Kidney capillary endothelial cell (primary cell): ENCODE results near the gene RPGRIP1L.
A peak's percentile ranks its signal among the peaks of the same experiment; 100 is the strongest.
"Not testable (repeated sequence)": the region's sequence is repeated elsewhere in the genome, so short reads cannot be mapped to it uniquely, and the experiment has no call there.

Source experiments
- DNase-seq: peaks from one replicate; pipeline ENCODE4 v3.0.0-alpha.2; 2018; ENCODE audit warnings: low spot score

Gene RPGRIP1L

GRCh38 chr16:53712065-53712464, 8.4 kb upstream of the RPGRIP1L start:
- no peak for DNase-seq

DNA sequence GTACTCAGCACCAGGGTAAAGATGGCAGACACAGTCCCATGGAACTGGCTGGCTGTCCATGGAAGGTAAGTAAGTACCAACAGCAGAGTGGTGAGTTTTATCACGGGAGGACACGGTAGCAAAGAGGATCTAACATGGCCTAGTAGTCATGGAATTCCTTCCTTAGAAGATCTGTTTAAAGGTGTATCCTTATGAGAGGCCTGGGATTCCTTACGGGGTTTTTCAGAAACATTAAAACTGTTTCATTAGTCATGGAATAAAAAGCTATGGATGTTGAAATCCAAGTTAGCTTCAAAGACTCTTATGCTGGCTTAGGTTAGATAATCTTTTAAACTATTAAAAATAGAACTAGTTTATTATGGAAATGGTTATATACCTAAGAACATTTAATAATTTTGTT, 7.7 kb upstream of the RPGRIP1L start:
- no peak for DNase-seq

DNA sequence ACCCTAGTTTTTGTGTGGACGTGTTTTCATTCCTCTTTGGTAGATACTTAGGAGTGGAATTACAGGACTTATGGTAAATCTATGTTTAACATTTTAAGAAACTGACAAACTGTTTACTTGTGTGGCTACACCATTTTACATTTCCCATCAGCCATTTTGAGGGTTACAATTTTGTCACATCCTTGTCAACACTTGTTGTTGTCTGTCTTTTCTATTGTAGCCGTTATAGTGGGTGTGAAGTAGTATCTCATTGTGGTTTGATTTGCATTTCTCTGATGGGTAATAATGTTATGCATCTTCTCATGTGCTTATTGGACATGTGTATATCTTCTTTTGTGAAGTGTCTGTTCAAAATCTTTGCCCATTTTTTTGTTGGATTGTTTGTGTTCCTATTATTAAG, 4.8 kb upstream of the RPGRIP1L start:
- no peak for DNase-seq

- DNase-seq: no peak
These were observed 4.0 kb upstream of the RPGRIP1L start for GRCh38 chr16:53707671-53708070.

- DNase-seq: no peak
These were observed 770 bp upstream of the RPGRIP1L start for GRCh38 chr16:53704445-53704813.

GRCh38 chr16:53698271-53698670, 5.4 kb downstream of the RPGRIP1L start:
- not testable (repeated sequence) for DNase-seq

DNA sequence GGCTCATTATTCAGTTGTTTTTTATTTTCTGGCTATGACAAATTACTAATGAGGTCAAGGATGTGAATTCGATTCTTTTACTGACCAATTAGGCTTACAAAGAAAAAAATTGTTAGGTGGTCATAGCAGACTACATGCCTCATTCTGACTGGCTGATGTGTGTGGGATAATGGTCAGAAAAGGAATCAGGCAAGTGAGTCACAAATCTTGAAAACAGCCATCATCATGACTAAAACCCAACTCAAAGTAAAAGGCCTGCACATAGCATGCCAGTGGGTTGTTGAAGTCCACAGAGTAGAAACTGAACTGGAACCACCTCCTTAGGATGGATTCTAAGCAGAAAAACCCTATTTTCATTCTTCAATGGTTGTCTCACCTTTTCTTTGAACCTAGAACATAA, 8.6 kb downstream of the RPGRIP1L start:
- DNase-seq: no peak

GRCh38 chr16:53693320-53693719, 10.3 kb downstream of the RPGRIP1L start:
- DNase-seq: no peak

DNA sequence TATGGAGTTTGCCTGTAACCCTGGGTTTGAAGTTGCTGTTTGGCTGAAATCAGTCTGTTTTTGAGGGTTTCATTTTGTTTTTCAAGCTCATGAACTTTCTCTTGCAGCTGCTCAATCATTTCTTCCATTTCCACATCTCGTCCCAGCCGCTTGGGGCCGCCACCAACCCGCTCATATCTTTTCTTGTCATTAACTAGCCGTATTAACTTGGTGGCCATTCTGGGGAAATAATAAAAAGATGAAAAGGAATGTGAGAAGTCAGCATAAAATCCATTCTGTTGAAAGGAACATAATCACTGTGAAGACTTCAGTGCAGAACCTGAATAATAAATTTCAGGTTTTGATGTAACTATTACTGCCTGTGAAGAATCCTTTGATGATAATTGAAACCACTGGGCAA, 11.5 kb downstream of the RPGRIP1L start:
- DNase-seq: no peak

GRCh38 chr16:53690771-53691170, 12.9 kb downstream of the RPGRIP1L start:
- no peak for DNase-seq

DNA sequence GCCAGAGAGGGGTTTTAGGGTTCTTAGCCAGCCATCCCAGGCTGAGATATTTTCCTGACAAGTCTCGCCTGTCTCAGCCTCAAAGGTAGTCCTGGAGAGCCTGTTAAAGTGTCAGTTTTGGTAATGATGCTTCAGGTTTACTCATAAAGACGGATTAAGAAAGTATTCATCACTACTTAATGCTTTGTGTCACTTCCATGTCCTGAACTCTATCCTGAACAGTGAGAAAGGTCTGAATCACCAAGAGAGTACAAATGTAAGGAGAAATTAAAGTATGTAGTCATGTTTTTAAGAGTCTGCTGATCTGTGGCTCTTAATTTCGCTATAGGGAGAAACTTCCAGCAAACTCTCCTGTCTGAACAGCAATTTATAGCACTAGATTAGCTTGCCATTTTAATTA, 14.0 kb downstream of the RPGRIP1L start:
- DNase-seq: peak; percentile 19

GRCh38 chr16:53686710-53687109, 16.9 kb downstream of the RPGRIP1L start:
- DNase-seq: no peak

GRCh38 chr16:53685334-53685733, 18.3 kb downstream of the RPGRIP1L start:
- not testable (repeated sequence) for DNase-seq

GRCh38 chr16:53681354-53681753, 22.3 kb downstream of the RPGRIP1L start:
- DNase-seq: no peak

GRCh38 chr16:53680756-53681155, 22.9 kb downstream of the RPGRIP1L start:
- no peak for DNase-seq

GRCh38 chr16:53678756-53679343, 24.8 kb downstream of the RPGRIP1L start:
- DNase-seq: no peak

DNA sequence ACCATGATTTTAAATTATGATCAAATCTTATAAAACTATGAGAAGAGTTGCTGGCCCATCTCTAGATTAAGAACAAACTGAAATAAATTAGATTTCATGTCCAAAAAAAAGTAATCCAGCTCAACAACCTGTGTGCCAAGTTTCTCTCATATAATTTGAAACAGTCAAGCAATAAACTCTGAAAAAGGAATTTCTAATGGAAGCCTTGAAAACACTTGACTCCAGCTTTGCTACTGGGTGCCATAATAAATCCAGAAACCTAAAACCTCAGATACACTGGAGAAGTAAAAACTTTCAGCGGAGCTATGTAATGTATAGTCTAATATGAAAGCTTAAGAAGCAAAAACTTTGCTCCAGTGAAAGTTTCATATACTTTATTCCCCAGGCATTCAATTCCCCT, 25.5 kb downstream of the RPGRIP1L start:
- DNase-seq: no peak

GRCh38 chr16:53673189-53673588, 30.5 kb downstream of the RPGRIP1L start:
- no peak for DNase-seq

DNA sequence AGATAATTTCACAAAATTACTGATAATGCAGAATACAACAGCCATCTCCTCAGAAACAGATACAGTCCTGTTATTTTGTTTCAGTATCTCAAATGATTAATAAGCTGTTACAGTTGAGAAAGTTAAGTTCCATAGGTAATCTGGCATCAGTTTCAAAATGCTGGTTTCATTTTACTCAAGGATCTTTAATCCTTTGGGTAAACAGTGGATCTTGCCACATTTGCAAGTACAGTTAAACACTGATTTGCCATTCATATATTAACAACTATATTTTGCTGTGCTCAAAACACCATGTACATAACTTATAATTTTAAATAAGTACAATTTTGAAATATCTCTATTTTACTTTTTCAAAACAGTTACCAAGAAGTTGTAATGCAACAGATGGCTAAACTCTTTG, 31.2 kb downstream of the RPGRIP1L start:
- DNase-seq: no peak

- DNase-seq: no peak
These were observed 34.8 kb downstream of the RPGRIP1L start for GRCh38 chr16:53668869-53669268.

DNA sequence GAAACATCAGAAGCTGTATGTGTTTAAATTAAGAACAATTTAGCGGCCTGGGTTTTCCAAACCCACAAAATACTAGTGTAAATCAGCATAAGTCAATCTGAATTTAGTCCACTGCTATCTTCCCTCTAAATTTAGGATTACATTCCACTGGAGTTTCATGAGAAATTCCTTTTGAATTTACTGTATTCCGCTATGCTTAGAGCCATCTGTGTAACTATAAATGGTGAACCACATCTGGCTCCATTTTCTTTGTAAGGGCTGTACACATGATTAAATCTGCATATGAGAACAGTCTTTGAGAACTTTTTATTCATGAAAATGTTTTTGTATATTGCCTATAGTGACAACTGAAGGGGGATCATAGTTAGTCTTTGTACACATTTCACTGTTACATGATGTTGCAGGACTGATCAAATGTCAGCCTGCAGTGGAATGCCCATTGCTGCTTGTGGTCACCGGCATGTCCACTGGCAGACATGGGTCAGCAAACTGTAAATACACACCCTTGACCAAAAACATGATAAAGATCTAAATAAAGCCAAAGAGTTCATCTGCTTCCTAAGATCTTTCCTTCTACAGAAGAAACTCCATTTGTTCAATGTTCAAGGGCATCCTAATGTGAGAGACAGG, 36.8 kb downstream of the RPGRIP1L start:
- DNase-seq: no peak

DNA sequence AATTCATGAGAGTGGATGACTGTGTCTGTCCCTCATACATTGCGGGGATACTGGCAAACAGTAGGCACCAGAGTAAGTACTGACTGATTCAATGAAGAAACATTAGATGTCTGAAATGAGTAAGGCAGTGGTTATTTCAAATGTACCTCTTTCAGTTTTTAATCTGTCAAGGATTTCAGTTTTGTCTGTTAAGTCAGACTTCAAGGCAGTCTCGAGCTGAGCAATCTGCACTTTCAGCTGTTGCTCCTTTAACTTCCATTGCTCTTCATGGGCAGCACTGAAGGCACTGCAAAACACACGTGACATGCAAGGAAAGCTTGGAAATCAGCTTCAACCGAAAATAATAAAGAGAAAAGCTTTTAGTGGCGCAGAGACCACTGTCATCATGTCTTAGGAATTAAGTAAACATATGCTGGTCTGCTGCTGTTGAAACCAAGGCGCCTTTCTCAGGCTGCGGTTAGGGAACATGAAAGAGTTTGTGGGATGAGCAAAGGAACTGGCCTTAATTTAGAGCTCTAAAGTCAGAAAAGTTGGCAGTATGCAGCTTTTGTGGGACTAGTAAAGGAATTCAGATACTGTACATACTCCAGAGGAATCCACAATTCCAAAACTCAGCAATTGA, 38.8 kb downstream of the RPGRIP1L start:
- DNase-seq: no peak

GRCh38 chr16:53662072-53662471, 41.6 kb downstream of the RPGRIP1L start:
- no peak for DNase-seq

- no peak for DNase-seq
These were observed 48.7 kb downstream of the RPGRIP1L start for GRCh38 chr16:53654946-53655345.
